Progenitor cell of endocrine pancreas (in vitro differentiated cells): ENCODE measurements around the gene MBD4. TPM values are rescaled to one million over a fixed set of nuclear protein-coding genes. Genes with fewer than 3 reads are reported as not detected.

Experiments
- DNase-seq: peaks from one replicate; pipeline ENCODE4 v3.0.0; 2021; ENCODE audit warnings: low spot score; ENCODE audit not compliant: unreplicated experiment
- H3K27ac Mint-ChIP-seq: 2 replicates; pipeline ENCODE4 v1.8.0; 2021; ENCODE audit warnings: mild to moderate bottlenecking, moderate library complexity, mixed read lengths
- H3K27me3 Mint-ChIP-seq: 2 replicates; pipeline ENCODE4 v1.8.0; 2021; ENCODE audit warnings: mixed read lengths
- H3K36me3 Mint-ChIP-seq: 2 replicates; pipeline ENCODE4 v1.8.0; 2022; ENCODE audit warnings: mixed read lengths; ENCODE audit not compliant: insufficient read depth
- H3K4me1 Mint-ChIP-seq: 2 replicates; pipeline ENCODE4 v1.8.0; 2021; ENCODE audit warnings: low read depth, mixed read lengths
- H3K4me3 Mint-ChIP-seq: 2 replicates; pipeline ENCODE4 v1.8.0; 2021; ENCODE audit warnings: low read depth, mild to moderate bottlenecking, moderate library complexity, mixed read lengths
- H3K9me3 Mint-ChIP-seq: 2 replicates; pipeline ENCODE4 v1.8.0; 2021; ENCODE audit warnings: low read depth, mixed read lengths
- CTCF ChIP-seq: fragments of 200-600 bp; sonication (generic); IDR thresholded peaks from one replicate; pipeline ENCODE4 v1.5.0; 2021; ENCODE audit warnings: antibody characterized with exemption, mild to moderate bottlenecking; ENCODE audit not compliant: unreplicated experiment
- total RNA-seq: library from RNA; stranded (reverse); gene quantifications from 2 replicates; pipeline ENCODE4 v1.2.1, GENCODE V29; 2021

MBD4 gene
- total RNA-seq, 1 donor from 2014 or later = 32.5 TPM

GRCh38 chr3:129421236-129421883 lies 18.4 kb downstream of the MBD4 start:
- no peak overlapping the region for H3K27ac Mint-ChIP-seq
- no peak for TF ChIP-seq CTCF
- H3K4me3 Mint-ChIP-seq = no peak overlapping the region
- H3K36me3 Mint-ChIP-seq = peaks cover 5% of the 10 kb centered on the region
- H3K9me3 Mint-ChIP-seq = no peaks in the 10 kb centered on the region
- H3K4me1 Mint-ChIP-seq = peaks cover 12% of the 10 kb centered on the region
- no peak for DNase-seq
- H3K27me3 Mint-ChIP-seq = no peaks in the 10 kb centered on the region

- Mint-ChIP-seq H3K27me3 (no peaks in the 10 kb centered on the region), H3K27ac (no peak overlapping the region), H3K4me1 (peaks cover 10% of the 10 kb centered on the region), H3K36me3 (peaks cover 5% of the 10 kb centered on the region), H3K9me3 (no peaks in the 10 kb centered on the region), H3K4me3 (no peak overlapping the region)
- no peak for DNase-seq
- no peak for TF ChIP-seq CTCF
Measured at GRCh38 chr3:129419476-129419875, 20.3 kb downstream of the MBD4 start.

- no peaks in the 10 kb centered on the region for H3K4me1 Mint-ChIP-seq
- H3K9me3 Mint-ChIP-seq = no peaks in the 10 kb centered on the region
- DNase-seq = no peak
- TF ChIP-seq CTCF = no peak
- no peaks in the 10 kb centered on the region for H3K27me3 Mint-ChIP-seq
- no peak overlapping the region for H3K27ac Mint-ChIP-seq
- H3K4me3 Mint-ChIP-seq = no peak overlapping the region
- H3K36me3 Mint-ChIP-seq = peaks cover 5% of the 10 kb centered on the region
Measured at GRCh38 chr3:129418041-129418973, 21.4 kb downstream of the MBD4 start.

- Mint-ChIP-seq H3K4me3 (no peak overlapping the region), H3K27me3 (no peaks in the 10 kb centered on the region)
- no peak for TF ChIP-seq CTCF
Measured at GRCh38 chr3:129417326-129417725, 22.4 kb downstream of the MBD4 start.

GRCh38 chr3:129416415-129416814 lies 23.3 kb downstream of the MBD4 start:
- no peak overlapping the region for H3K4me3 Mint-ChIP-seq
- no peaks in the 10 kb centered on the region for H3K27me3 Mint-ChIP-seq
- H3K9me3 Mint-ChIP-seq = no peaks in the 10 kb centered on the region
- H3K36me3 Mint-ChIP-seq = peaks cover 5% of the 10 kb centered on the region
- no peaks in the 10 kb centered on the region for H3K4me1 Mint-ChIP-seq
- TF ChIP-seq CTCF = no peak
- DNase-seq = no peak
- no peak overlapping the region for H3K27ac Mint-ChIP-seq

More at GRCh38 chr3:129417326-129417725, 22.4 kb downstream of the MBD4 start:
- Mint-ChIP-seq H3K9me3 (no peaks in the 10 kb centered on the region), H3K27ac (no peak overlapping the region), H3K36me3 (peaks cover 5% of the 10 kb centered on the region), H3K4me1 (no peaks in the 10 kb centered on the region)
- no peak for DNase-seq
